GM06990 (cell line): Measurements from ENCODE around the gene PLAU.

Experiments
- DNase-seq: peaks from one replicate; pipeline ENCODE4 v3.0.0-alpha.2; 2011; ENCODE audit not compliant: insufficient read length; ENCODE audit errors: extremely low read depth
- H3K27me3 ChIP-seq: replicated peaks from 2 replicates; pipeline ENCODE4 v1.6.0; 2011; ENCODE audit warnings: low read length; ENCODE audit not compliant: control insufficient read depth, insufficient read depth
- H3K36me3 ChIP-seq: 2 replicates; pipeline ENCODE4 v1.5.1; 2011; ENCODE audit warnings: low read length; ENCODE audit not compliant: control insufficient read depth, insufficient read depth
- H3K4me3 ChIP-seq: replicated peaks from 2 replicates; pipeline ENCODE4 v1.5.1; 2011; ENCODE audit warnings: low read depth, mild to moderate bottlenecking, control low read depth, low read length
- TF ChIP-seq, protein P1 (sequence below): IDR thresholded peaks from 2 replicates; pipeline ENCODE4 v1.5.1; 2011; ENCODE audit warnings: low read length, control low read depth, mild to moderate bottlenecking, inconsistent platforms; ENCODE audit not compliant: insufficient read depth, poor library complexity, severe bottlenecking

PLAU gene

DNA sequence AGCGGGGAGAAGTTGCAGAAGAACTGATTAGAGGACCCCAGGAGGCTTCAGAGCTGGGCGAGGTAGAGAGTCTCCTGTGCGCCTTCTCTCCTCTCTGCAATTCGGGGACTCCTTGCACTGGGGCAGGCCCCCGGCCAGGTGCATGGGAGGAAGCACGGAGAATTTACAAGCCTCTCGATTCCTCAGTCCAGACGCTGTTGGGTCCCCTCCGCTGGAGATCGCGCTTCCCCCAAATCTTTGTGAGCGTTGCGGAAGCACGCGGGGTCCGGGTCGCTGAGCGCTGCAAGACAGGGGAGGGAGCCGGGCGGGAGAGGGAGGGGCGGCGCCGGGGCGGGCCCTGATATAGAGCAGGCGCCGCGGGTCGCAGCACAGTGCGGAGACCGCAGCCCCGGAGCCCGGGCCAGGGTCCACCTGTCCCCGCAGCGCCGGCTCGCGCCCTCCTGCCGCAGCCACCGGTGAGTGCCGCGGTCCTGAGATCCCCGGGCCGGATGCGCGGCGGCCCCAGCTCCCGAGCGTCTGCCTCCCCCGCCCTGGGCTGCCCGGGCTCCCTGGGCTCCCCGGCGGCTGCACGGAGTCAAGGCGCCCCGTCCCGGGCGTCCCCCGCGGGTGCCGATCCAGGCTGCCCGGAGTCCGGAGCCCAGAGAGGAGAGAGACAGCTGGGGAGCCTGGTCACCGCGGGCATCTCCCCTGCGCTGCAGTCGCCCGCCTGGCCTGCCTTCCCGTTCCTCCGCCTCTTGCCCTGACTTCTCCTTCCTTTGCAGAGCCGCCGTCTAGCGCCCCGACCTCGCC is at the start of gene PLAU:
Gene PLAU (plus strand): TSS at position 369 of the 789 bp plus-strand sequence. CDS start 424 bp downstream, outside the sequence.
- DNase-seq: peak; percentile 66
- peaks cover 2% of the 10 kb centered on the region for H3K27me3 ChIP-seq
- no peaks in the 10 kb centered on the region for H3K36me3 ChIP-seq
- peak within 1 kb of the TSS; percentile 54 for H3K4me3 ChIP-seq
- TF ChIP-seq, protein P1, sequence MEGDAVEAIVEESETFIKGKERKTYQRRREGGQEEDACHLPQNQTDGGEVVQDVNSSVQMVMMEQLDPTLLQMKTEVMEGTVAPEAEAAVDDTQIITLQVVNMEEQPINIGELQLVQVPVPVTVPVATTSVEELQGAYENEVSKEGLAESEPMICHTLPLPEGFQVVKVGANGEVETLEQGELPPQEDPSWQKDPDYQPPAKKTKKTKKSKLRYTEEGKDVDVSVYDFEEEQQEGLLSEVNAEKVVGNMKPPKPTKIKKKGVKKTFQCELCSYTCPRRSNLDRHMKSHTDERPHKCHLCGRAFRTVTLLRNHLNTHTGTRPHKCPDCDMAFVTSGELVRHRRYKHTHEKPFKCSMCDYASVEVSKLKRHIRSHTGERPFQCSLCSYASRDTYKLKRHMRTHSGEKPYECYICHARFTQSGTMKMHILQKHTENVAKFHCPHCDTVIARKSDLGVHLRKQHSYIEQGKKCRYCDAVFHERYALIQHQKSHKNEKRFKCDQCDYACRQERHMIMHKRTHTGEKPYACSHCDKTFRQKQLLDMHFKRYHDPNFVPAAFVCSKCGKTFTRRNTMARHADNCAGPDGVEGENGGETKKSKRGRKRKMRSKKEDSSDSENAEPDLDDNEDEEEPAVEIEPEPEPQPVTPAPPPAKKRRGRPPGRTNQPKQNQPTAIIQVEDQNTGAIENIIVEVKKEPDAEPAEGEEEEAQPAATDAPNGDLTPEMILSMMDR: no peak

DNA sequence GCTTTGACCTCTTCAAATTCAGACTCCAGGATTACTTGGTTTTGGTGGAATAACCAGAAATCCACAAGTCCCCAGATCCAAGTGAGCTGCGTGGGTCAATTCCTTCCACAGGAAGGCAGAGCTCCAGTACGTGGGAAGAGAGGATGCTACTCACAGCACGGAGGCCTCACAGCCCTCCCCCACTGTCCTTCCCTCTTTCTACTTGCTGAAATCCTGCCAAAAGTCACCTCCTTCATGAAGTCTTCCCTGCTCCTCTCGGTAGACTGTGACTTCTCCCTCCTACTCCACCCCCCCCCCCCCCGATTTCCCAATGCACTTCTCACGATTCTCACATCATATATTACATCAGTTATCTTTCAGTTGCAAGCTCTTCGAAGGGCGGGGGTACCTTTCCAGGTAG is 48.9 kb upstream of the PLAU start:
- H3K36me3 ChIP-seq: peaks cover 8% of the 10 kb centered on the region
- H3K4me3 ChIP-seq: no peak overlapping the region
- no peaks in the 10 kb centered on the region for H3K27me3 ChIP-seq
- TF ChIP-seq, protein P1: no peak
- DNase-seq: no peak

DNA sequence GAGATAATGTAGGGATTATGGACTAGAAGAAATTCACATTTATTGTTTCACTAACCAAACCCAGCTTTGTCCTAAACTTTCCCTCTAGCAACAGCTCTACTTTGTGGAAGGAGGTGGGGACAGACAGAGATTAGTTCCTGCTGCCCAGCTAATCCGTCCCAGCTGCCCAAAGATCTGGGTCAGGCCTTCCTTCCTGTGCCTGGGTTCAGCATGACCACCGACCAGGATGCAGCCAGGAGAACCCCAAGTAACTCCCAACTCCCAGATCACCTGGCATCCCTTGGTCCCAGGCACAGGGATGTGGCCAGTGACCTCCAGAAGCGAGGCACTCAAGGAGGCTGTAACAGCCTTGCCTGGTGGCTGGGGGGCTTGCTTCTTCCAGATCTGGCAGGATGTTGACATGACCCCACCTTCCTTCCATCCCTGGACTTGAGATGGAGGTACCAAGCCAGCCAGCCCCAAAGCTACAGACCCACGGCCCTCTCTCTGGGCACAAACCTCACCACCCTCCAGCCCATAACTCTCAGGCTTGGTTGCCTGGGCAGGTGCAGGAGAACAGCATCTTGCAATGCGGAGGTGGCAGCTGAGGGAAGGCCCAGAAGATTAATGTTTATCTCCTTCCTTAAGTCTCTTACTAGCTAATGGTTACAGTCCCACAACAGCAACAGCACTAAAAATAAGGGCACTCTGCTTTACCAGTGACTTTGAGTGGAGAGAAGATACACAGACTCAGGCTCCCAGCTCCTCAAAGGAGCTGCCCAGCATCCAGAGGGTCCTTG is 47.7 kb upstream of the PLAU start:
- peaks cover 8% of the 10 kb centered on the region for H3K36me3 ChIP-seq
- TF ChIP-seq, protein P1: no peak
- no peak overlapping the region for H3K4me3 ChIP-seq
- H3K27me3 ChIP-seq: no peaks in the 10 kb centered on the region
- DNase-seq: no peak

DNA sequence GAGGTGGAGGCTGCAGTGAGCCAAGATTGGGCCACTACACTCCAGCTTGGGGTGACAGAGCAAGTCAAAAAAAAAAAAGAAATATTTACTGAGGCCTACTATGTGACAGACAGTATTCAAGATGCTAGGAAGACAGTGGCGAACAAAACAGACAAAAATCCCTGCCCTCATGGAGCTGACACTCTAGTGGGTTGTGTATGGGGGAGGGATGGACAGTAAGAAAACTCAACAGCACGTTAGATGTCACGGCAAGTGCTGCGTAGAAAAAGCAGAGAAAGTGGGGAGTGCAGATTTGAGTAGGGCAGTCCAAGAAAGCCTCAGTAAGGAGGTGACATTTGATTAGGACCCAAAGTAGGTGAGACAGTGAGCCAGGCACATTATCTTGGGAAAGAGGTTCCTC is 46.7 kb upstream of the PLAU start:
- Histone ChIP-seq H3K4me3 (no peak overlapping the region), H3K27me3 (no peaks in the 10 kb centered on the region), H3K36me3 (peaks cover 8% of the 10 kb centered on the region)
- TF ChIP-seq, protein P1: no peak
- DNase-seq: no peak

DNA sequence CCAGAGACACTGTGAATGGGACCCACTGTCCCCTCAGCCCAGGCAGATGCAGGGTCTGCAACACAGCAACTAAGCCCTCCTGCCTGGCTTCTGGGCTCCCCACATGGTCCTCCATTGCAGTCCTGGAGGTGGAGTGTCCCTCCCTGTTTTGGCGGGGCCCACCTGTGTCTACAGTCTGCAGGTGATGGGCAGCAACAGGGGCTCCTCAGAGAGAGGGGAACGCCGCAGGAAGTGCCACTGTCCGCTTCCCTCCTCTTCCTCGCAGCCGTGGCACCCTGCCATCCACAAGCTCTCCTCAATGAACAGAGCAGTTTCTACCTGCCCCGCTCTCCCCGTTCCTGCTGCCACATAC is 45.8 kb upstream of the PLAU start:
- no peak for DNase-seq
- peaks cover 8% of the 10 kb centered on the region for H3K36me3 ChIP-seq
- TF ChIP-seq, protein P1: no peak
- no peaks in the 10 kb centered on the region for H3K27me3 ChIP-seq
- peak overlapping the region; percentile 10; the same call in 1 of the 2 replicates for H3K4me3 ChIP-seq
